Measurements from ENCODE around the gene IL17RA. TPM values are rescaled to one million over a fixed set of nuclear protein-coding genes. Genes with fewer than 3 reads are reported as not detected.
A peak's percentile ranks its signal among the peaks of the same experiment; 100 is the strongest.

Gene IL17RA
- total RNA-seq, 1 experiment from 2014 or later: 8.4 TPM

GRCh38 chr22:17114173-17114897 lies 29.5 kb downstream of the IL17RA start:
- no peak for DNase-seq (ENCODE audit: low read depth, low spot score)
- in situ Hi-C loops (cut with HindIII; ENCODE audit: low pct_unique_long_range_greater_than_20kb, low sequenced_read_pairs): no loop called here

- no peak for DNase-seq (ENCODE audit: low read depth, low spot score)
- in situ Hi-C loops (cut with HindIII; ENCODE audit: low pct_unique_long_range_greater_than_20kb, low sequenced_read_pairs): no loop called here
Measured at GRCh38 chr22:17114898-17115235, 30.1 kb downstream of the IL17RA start.

- DNase-seq (ENCODE audit: low read depth, low spot score): no peak
Measured at GRCh38 chr22:17115236-17115635, 30.4 kb downstream of the IL17RA start.

GRCh38 chr22:17115945-17116565 lies 31.3 kb downstream of the IL17RA start:
- DNase-seq (ENCODE audit: low read depth, low spot score): no peak
- in situ Hi-C loops (cut with HindIII; ENCODE audit: low pct_unique_long_range_greater_than_20kb, low sequenced_read_pairs): no loop called here

More at GRCh38 chr22:17115236-17115635, 30.4 kb downstream of the IL17RA start:
- in situ Hi-C loops (cut with HindIII; ENCODE audit: low pct_unique_long_range_greater_than_20kb, low sequenced_read_pairs): no loop called here

- in situ Hi-C loops (cut with HindIII; ENCODE audit: low pct_unique_long_range_greater_than_20kb, low sequenced_read_pairs): no loop called here
Measured at GRCh38 chr22:17116572-17117330, 32.0 kb downstream of the IL17RA start.

GRCh38 chr22:17117400-17117799 lies 32.6 kb downstream of the IL17RA start:
- in situ Hi-C loops (cut with HindIII; ENCODE audit: low pct_unique_long_range_greater_than_20kb, low sequenced_read_pairs): no loop called here
- no peak for DNase-seq (ENCODE audit: low read depth, low spot score)

More at GRCh38 chr22:17116572-17117330, 32.0 kb downstream of the IL17RA start:
- DNase-seq (ENCODE audit: low read depth, low spot score): no peak

GRCh38 chr22:17117890-17118289 lies 33.1 kb downstream of the IL17RA start:
- in situ Hi-C loops (cut with HindIII; ENCODE audit: low pct_unique_long_range_greater_than_20kb, low sequenced_read_pairs): no loop called here

GRCh38 chr22:17118342-17118741 lies 33.5 kb downstream of the IL17RA start:
- in situ Hi-C loops (cut with HindIII; ENCODE audit: low pct_unique_long_range_greater_than_20kb, low sequenced_read_pairs): no loop called here
- DNase-seq (ENCODE audit: low read depth, low spot score): no peak

More at GRCh38 chr22:17117890-17118289, 33.1 kb downstream of the IL17RA start:
- no peak for DNase-seq (ENCODE audit: low read depth, low spot score)

- peak; percentile 52 for DNase-seq (ENCODE audit: low read depth, low spot score)
- in situ Hi-C loops (cut with HindIII; ENCODE audit: low pct_unique_long_range_greater_than_20kb, low sequenced_read_pairs): no loop called here
Measured at GRCh38 chr22:17119481-17120202, 34.8 kb downstream of the IL17RA start.

- in situ Hi-C loops (cut with HindIII; ENCODE audit: low pct_unique_long_range_greater_than_20kb, low sequenced_read_pairs): no loop called here
- peak; percentile 27 for DNase-seq (ENCODE audit: low read depth, low spot score)
Measured at GRCh38 chr22:17120281-17120680, 35.5 kb downstream of the IL17RA start.

GRCh38 chr22:17120711-17121232 lies 36.0 kb downstream of the IL17RA start:
- DNase-seq (ENCODE audit: low read depth, low spot score): no peak
- in situ Hi-C loops (cut with HindIII; ENCODE audit: low pct_unique_long_range_greater_than_20kb, low sequenced_read_pairs): no loop called here

GRCh38 chr22:17121233-17122195 lies 36.7 kb downstream of the IL17RA start, which contains the start of gene TMEM121B:
Gene TMEM121B, minus strand, starts transcription at chr22:17121360. Its CDS starts 233 bp downstream, at chr22:17121127.
- in situ Hi-C loops (cut with HindIII; ENCODE audit: low pct_unique_long_range_greater_than_20kb, low sequenced_read_pairs): no loop called here

GRCh38 chr22:17130199-17130598 lies 45.4 kb downstream of the IL17RA start:
- DNase-seq (ENCODE audit: low read depth, low spot score): peak; percentile 58
- in situ Hi-C loops (cut with HindIII; ENCODE audit: low pct_unique_long_range_greater_than_20kb, low sequenced_read_pairs): no loop called here

More at GRCh38 chr22:17121233-17122195, 36.7 kb downstream of the IL17RA start, which contains the start of gene TMEM121B:
- peak; percentile 76 for DNase-seq (ENCODE audit: low read depth, low spot score)

- in situ Hi-C loops (cut with HindIII; ENCODE audit: low pct_unique_long_range_greater_than_20kb, low sequenced_read_pairs): no loop called here
- no peak for DNase-seq (ENCODE audit: low read depth, low spot score)
Measured at GRCh38 chr22:17131686-17132085, 46.9 kb downstream of the IL17RA start.

- in situ Hi-C loops (cut with HindIII; ENCODE audit: low pct_unique_long_range_greater_than_20kb, low sequenced_read_pairs): no loop called here
- DNase-seq (ENCODE audit: low read depth, low spot score): no peak
Measured at GRCh38 chr22:17132112-17132511, 47.3 kb downstream of the IL17RA start.

- in situ Hi-C loops (cut with HindIII; ENCODE audit: low pct_unique_long_range_greater_than_20kb, low sequenced_read_pairs): no loop called here
- DNase-seq (ENCODE audit: low read depth, low spot score): no peak
Measured at GRCh38 chr22:17133137-17133536, 48.3 kb downstream of the IL17RA start.

Data from SK-MEL-5 (cell line).